NCI-H187 (cell line): ENCODE data around the gene STIM2.
A peak's percentile ranks its signal among the peaks of the same experiment; 100 is the strongest.

Source experiments
- DNase-seq, 2 experiments: peaks; one replicate each; lab custom pipeline; 2025; lab: John Stamatoyannopoulos, UW

Gene STIM2

GRCh38 chr4:26953770-26954423 lies 93.3 kb downstream of the STIM2 start:
- no peak for DNase-seq

DNA sequence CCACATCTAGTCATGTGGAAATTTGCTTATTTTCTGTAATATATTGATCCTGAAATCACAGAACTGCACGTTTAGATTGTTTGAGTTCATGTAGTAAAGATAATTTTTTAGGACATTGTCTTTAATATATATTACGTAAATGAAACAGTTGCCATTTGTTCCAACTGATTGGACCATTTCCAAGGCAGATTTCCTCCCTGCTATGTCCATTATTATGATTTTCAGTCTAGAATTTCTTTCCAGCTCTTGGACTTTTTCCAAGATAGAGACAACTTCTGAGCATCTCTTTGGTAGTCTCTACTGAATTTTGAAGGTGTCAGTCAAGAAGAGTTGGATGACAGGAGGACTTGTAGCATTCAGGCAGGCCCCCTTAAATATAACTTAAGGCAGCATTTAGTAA lies 94.6 kb downstream of the STIM2 start:
- DNase-seq = no peak

GRCh38 chr4:26958925-26959653 lies 98.4 kb downstream of the STIM2 start:
- no peak for DNase-seq

GRCh38 chr4:26959654-26960047 lies 99.0 kb downstream of the STIM2 start:
- DNase-seq = no peak

DNA sequence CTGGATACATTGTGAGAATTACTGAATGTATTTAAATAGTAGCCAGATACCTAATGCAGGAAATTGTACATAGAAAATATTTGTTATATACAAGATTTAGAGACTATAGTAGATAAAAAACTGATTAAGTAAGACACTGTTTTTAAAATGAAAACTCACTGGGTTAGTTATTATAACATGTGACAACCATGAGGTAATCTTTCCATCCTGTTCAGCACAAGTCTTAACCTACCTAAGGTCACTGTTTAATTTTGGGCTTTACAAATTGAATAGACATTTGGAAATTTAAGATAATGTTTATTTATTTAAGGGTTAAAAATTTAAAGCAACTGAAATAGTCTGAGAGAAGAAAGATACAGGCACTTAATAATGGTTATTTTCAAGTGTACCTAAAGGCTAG lies 102.1 kb downstream of the STIM2 start:
- DNase-seq = no peak

- no peak for DNase-seq
These were observed 103.9 kb downstream of the STIM2 start for GRCh38 chr4:26964512-26964911.

- no peak for DNase-seq
These were observed 104.4 kb downstream of the STIM2 start for GRCh38 chr4:26964994-26965393.

GRCh38 chr4:26975464-26976181 lies 115.0 kb downstream of the STIM2 start:
- DNase-seq = peak; percentile 56 to 72

- DNase-seq = no peak
These were observed 117.9 kb downstream of the STIM2 start for GRCh38 chr4:26978387-26979053.

DNA sequence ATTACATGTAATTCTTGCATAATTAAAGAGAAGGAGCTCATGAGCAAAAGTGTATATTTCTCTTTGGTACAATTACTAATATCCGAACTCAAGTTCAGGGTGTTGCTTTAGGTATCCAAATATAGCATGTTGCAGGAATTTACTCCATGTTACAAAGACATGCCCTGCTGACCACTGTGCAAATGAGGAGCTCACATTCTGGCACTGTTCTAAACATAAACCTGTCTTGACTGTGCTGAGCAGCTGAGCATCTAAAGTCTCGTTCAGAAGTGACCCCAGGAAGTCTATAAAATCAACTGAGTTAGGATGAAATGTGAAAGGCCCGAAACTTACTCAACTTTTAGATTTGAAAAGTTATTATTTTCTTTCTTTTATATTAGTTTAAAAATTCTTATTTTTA lies 124.3 kb downstream of the STIM2 start:
- DNase-seq = no peak

DNA sequence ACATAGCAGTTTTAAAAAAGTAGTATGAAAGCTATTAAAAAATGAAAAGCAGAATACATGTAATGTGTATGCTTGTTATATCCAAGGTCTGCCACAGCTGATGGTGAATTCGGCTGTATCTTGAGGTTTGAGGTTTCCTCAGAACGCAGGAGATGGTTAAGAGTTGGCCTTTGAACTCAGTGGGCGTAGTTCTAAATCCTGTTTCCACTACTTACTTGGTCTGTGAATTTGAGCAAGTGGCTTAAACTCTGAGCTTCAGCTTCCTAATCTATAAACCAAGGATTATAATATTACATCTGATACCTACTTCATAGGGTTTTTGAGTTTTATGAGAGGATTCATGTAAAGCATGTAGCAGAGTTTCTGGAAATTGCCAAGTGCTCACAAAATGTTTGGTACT lies 125.2 kb downstream of the STIM2 start:
- DNase-seq = no peak

GRCh38 chr4:26987191-26987590 lies 126.5 kb downstream of the STIM2 start:
- DNase-seq = no peak

DNA sequence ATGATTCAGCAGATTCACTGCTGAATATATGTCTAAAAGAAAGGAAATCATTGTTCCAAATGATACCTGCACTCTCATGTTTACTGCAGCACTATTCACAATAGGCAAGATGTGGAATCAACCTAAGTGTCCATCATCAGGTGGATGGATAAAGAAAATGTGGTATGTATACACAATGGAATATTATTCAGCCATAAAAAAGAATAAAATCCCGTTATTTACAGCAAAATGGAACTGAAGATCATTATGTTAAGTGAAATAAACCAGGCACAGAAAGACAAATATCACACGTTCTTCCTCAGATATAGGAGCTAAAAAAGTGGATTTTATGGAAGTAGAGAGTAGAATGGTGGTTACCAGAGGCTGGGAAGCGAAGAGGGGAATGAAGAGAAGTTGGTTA lies 130.4 kb downstream of the STIM2 start:
- no peak for DNase-seq

- DNase-seq = no peak
These were observed 132.2 kb downstream of the STIM2 start for GRCh38 chr4:26992657-26993361.

GRCh38 chr4:26993539-26993938 lies 132.9 kb downstream of the STIM2 start:
- no peak for DNase-seq

GRCh38 chr4:26993967-26994366 lies 133.3 kb downstream of the STIM2 start:
- DNase-seq = no peak

DNA sequence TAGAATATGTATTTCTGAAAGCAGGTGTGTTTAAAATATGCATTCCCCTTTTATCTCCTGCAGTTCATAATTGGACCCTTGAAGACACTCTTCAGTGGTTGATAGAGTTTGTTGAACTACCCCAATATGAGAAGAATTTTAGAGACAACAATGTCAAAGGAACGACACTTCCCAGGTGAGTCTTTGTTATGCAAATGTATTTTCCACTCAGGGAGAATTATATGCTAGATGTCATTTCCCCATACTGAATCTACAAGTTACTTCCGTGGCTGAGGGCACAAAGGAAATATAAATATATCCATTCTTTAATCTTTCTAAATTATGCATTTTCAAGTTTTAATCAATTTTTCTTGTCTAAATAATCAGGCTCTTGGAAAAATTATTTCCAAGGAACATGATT lies 134.7 kb downstream of the STIM2 start:
- no peak for DNase-seq

DNA sequence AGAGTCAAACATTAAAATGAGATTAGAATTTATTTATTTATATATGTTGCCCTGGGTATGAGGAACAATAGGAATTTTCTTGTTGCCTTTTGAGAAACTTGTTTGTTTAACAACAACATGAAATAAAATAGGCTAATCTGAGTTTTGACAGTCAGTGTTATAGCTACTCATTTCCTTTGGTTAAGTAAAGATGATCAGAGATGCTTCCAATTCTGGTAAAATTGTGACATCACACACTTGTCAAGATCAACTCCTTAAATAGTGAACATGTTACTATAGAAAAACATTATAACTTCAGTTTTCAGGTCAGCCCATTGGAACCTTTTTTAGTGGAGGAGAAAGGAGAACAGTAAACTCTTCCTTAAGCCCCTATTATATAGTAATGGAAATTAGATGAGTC lies 136.1 kb downstream of the STIM2 start:
- no peak for DNase-seq

DNA sequence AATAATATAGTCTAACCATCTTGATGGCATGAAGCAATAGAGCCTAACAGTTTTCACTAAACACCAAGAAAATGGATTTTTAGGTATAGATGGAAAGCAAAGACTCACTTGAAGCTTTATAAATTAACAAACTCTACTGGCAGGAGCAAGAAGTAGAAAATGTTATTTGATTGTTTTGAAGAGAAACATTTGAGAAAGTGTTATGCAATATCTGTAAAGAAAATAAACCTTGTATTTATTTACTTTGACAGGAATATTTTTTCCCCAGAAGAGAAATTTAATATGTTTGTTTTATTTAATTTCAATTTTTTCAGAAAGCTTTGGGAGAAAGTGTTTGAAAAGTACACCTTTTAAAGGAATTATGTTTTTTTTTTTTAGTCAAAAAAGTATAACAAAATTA lies 139.0 kb downstream of the STIM2 start:
- DNase-seq = no peak

DNA sequence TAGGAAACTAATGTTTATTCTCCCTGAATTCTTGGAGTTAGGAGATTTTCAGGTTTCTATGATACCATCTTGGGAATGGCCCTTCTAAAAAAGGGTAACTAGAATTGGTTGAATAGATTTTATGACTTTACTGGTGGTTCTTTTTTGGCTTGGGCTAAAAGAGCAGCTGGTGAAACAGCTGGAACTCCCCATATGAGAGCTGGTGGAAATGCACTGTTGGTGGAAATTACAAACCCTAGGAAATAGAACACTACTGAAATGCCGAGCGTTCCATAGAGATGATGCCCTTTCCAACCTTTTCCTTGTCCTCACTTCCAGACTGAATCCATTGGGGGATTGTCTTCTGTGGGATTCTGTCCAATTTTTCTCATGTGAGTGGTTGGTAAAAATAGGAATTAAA lies 139.5 kb downstream of the STIM2 start:
- DNase-seq = no peak

- no peak for DNase-seq
These were observed 140.2 kb downstream of the STIM2 start for GRCh38 chr4:27000820-27001219.
